ENCODE measurements around the gene FZR1. TPM values are rescaled to one million over a fixed set of nuclear protein-coding genes. Genes with fewer than 3 reads are reported as not detected.

Gene FZR1
- total RNA-seq (2022; extraction: Qiagen RNA extraction; ENCODE audit: low read depth) = 21.8 to 35.0 TPM (median 29.2 TPM) in 5 replicates

GRCh38 chr19:3505598-3506383, at the start of gene FZR1:
Gene FZR1 (plus strand): TSS chr19:3506311. CDS start chr19:3522990, 16,679 bp downstream.

GRCh38 chr19:3480383-3481091, 25.6 kb upstream of the FZR1 start, which contains the start of gene SMIM24:
Gene SMIM24 (minus strand): TSS chr19:3480525. CDS start chr19:3480463, 62 bp downstream.

GRCh38 chr19:3483226-3483628, 22.9 kb upstream of the FZR1 start, which contains the start of gene SMIM44:
Gene SMIM44 (minus strand): TSS chr19:3483441. CDS start chr19:3483403, 38 bp downstream.

GRCh38 chr19:3500429-3501101, 5.5 kb upstream of the FZR1 start, which contains the start of gene DOHH:
Gene DOHH (minus strand): TSS chr19:3500674. CDS start chr19:3496814, 3,860 bp downstream.

GRCh38 chr19:3538965-3539755, 33.0 kb downstream of the FZR1 start, which contains the start of gene TEKTIP1:
Gene TEKTIP1 (plus strand): TSS chr19:3539174. CDS start chr19:3539178, 4 bp downstream.

GRCh38 chr19:3557461-3558248, 51.5 kb downstream of the FZR1 start, which contains the start of gene MFSD12:
Gene MFSD12 (minus strand): TSS chr19:3557586. CDS start chr19:3557403, 183 bp downstream.

GRCh38 chr19:3572855-3573161, 66.7 kb downstream of the FZR1 start, which contains the start of gene HMG20B:
Gene HMG20B (plus strand): TSS chr19:3572944. CDS start chr19:3573310, 366 bp downstream.

GRCh38 chr19:3585301-3586126, 79.4 kb downstream of the FZR1 start, which contains the start of gene GIPC3:
Gene GIPC3 (plus strand): TSS chr19:3585478. CDS start chr19:3585598, 120 bp downstream.

Other genes starting within 250 kb of the FZR1 start
- 33.9 to 51.5 TPM (median 40.4 TPM) in 5 replicates for gene NFIC, start 139.7 kb upstream of the FZR1 start, total RNA-seq (2022; extraction: Qiagen RNA extraction; ENCODE audit: low read depth)
- gene SMIM24, start 25.8 kb upstream of the FZR1 start, total RNA-seq (2022; extraction: Qiagen RNA extraction; ENCODE audit: low read depth) = 0.45 to 0.97 TPM (median 0.62 TPM) in 5 replicates
- not detected in 5 replicates for gene SMIM44, start 22.9 kb upstream of the FZR1 start, total RNA-seq (2022; extraction: Qiagen RNA extraction; ENCODE audit: low read depth)
- gene DOHH, start 5.6 kb upstream of the FZR1 start, total RNA-seq (2022; extraction: Qiagen RNA extraction; ENCODE audit: low read depth) = 11.3 to 21.5 TPM (median 16.8 TPM) in 5 replicates
- 0.16 TPM in 1 of 5 replicates, not detected in the others for gene TEKTIP1, start 32.9 kb downstream of the FZR1 start, total RNA-seq (2022; extraction: Qiagen RNA extraction; ENCODE audit: low read depth)
- 137 to 186 TPM (median 169 TPM) in 5 replicates for gene MFSD12, start 51.3 kb downstream of the FZR1 start, total RNA-seq (2022; extraction: Qiagen RNA extraction; ENCODE audit: low read depth)
- gene HMG20B, start 66.6 kb downstream of the FZR1 start, total RNA-seq (2022; extraction: Qiagen RNA extraction; ENCODE audit: low read depth) = 42.1 to 71.9 TPM (median 58.4 TPM) in 5 replicates
- 0.19 to 0.33 TPM (median 0.25 TPM) in 5 replicates for gene GIPC3, start 79.2 kb downstream of the FZR1 start, total RNA-seq (2022; extraction: Qiagen RNA extraction; ENCODE audit: low read depth)
- 0.59 to 1.1 TPM (median 0.65 TPM) in 5 replicates for gene TBXA2R, start 100.6 kb downstream of the FZR1 start, total RNA-seq (2022; extraction: Qiagen RNA extraction; ENCODE audit: low read depth)
- 12.2 to 20.1 TPM (median 18.8 TPM) in 5 replicates for gene CACTIN, start 120.5 kb downstream of the FZR1 start, total RNA-seq (2022; extraction: Qiagen RNA extraction; ENCODE audit: low read depth)
- 7.4 to 14.1 TPM (median 11.5 TPM) in 5 replicates for gene PIP5K1C, start 194.2 kb downstream of the FZR1 start, total RNA-seq (2022; extraction: Qiagen RNA extraction; ENCODE audit: low read depth)
- gene TJP3, start 202.1 kb downstream of the FZR1 start, total RNA-seq (2022; extraction: Qiagen RNA extraction; ENCODE audit: low read depth) = 0.38 to 0.73 TPM (median 0.53 TPM) in 5 replicates